Eye (tissue), 1 donor: ENCODE results near the gene EML6.
"Not testable (repeated sequence)": the region's sequence is repeated elsewhere in the genome, so short reads cannot be mapped to it uniquely, and the experiment has no call there.

Source experiments
- DNase-seq: peaks from one replicate; pipeline ENCODE4 v3.0.0-alpha.2; 2015

The EML6 gene

GRCh38 chr2:54969295-54969939, 246.0 kb downstream of the EML6 start:
- DNase-seq = no peak

GRCh38 chr2:54969940-54970338, 246.5 kb downstream of the EML6 start:
- no peak for DNase-seq

- no peak for DNase-seq
These were observed 251.7 kb downstream of the EML6 start for GRCh38 chr2:54975175-54975574.

- DNase-seq = no peak
These were observed 252.4 kb downstream of the EML6 start for GRCh38 chr2:54975598-54976492.

- DNase-seq = peak; percentile 56
These were observed 253.7 kb downstream of the EML6 start for GRCh38 chr2:54977149-54977548.

- no peak for DNase-seq
These were observed 256.0 kb downstream of the EML6 start for GRCh38 chr2:54979321-54980044.

- no peak for DNase-seq
These were observed 257.9 kb downstream of the EML6 start for GRCh38 chr2:54981385-54981784.

GRCh38 chr2:54983345-54984220, 260.1 kb downstream of the EML6 start:
- DNase-seq = no peak

- no peak for DNase-seq
These were observed 261.0 kb downstream of the EML6 start for GRCh38 chr2:54984476-54984875.

GRCh38 chr2:54986264-54986663, 262.8 kb downstream of the EML6 start:
- DNase-seq = no peak

GRCh38 chr2:54988612-54989011, 265.1 kb downstream of the EML6 start:
- DNase-seq = no peak

- not testable (repeated sequence) for DNase-seq
These were observed 267.2 kb downstream of the EML6 start for GRCh38 chr2:54990694-54991093.

GRCh38 chr2:54995553-54995952, 272.1 kb downstream of the EML6 start:
- DNase-seq = no peak

- no peak for DNase-seq
These were observed 274.4 kb downstream of the EML6 start for GRCh38 chr2:54997826-54998225.

- DNase-seq = peak; percentile 65
These were observed 275.7 kb downstream of the EML6 start for GRCh38 chr2:54999182-54999581.

- DNase-seq = no peak
These were observed 276.9 kb downstream of the EML6 start for GRCh38 chr2:55000341-55000740.

GRCh38 chr2:55001716-55002115, 278.3 kb downstream of the EML6 start:
- DNase-seq = no peak

- DNase-seq = no peak
These were observed 280.5 kb downstream of the EML6 start for GRCh38 chr2:55003706-55004639.

GRCh38 chr2:55006306-55006705, 282.8 kb downstream of the EML6 start:
- DNase-seq = no peak

GRCh38 chr2:55009277-55010060, 286.0 kb downstream of the EML6 start:
- no peak for DNase-seq
